NT2/D1 (cell line): ENCODE measurements around the gene NPHP1.

Source experiments
- DNase-seq: peaks from one replicate; pipeline ENCODE4 v3.0.0-alpha.2; 2011; ENCODE audit warnings: low read depth, low spot score
- H3K27me3 ChIP-seq: 2 replicates; pipeline ENCODE4 v1.6.0; 2011; ENCODE audit warnings: mild to moderate bottlenecking; ENCODE audit not compliant: insufficient read length, insufficient read depth
- H3K36me3 ChIP-seq: 2 replicates; pipeline ENCODE4 v1.6.1; 2011; ENCODE audit warnings: mild to moderate bottlenecking, low read length, mixed read lengths; ENCODE audit not compliant: insufficient read depth, insufficient read length
- H3K4me1 ChIP-seq: 2 replicates; pipeline ENCODE4 v1.5.1; 2011; ENCODE audit not compliant: insufficient read depth, insufficient read length
- H3K4me3 ChIP-seq: 2 replicates; pipeline ENCODE4 v1.5.1; 2011; ENCODE audit warnings: low read depth; ENCODE audit not compliant: insufficient read length
- H3K9ac ChIP-seq: 2 replicates; pipeline ENCODE4 v1.6.0; 2011; ENCODE audit warnings: low read depth; ENCODE audit not compliant: insufficient read length
- H3K9me3 ChIP-seq: 2 replicates; pipeline ENCODE4 v1.5.1; 2011; ENCODE audit warnings: mild to moderate bottlenecking, low read length; ENCODE audit not compliant: insufficient read depth
- SUZ12 ChIP-seq: IDR thresholded peaks from 2 replicates; pipeline ENCODE4 v1.6.1; 2011; ENCODE audit not compliant: insufficient read length, insufficient read depth; ENCODE audit errors: extremely low read depth
- YY1 ChIP-seq: IDR thresholded peaks from 2 replicates; pipeline ENCODE4 v1.6.1; 2011; ENCODE audit not compliant: insufficient read length, insufficient read depth
- ZNF274 ChIP-seq: IDR thresholded peaks from 2 replicates; pipeline ENCODE4 v1.6.1; 2011; ENCODE audit warnings: mild to moderate bottlenecking, low read depth, low read length

NPHP1 gene

GRCh38 chr2:110126086-110126773 is 78.6 kb downstream of the NPHP1 start:
- TF ChIP-seq YY1 (no peak), SUZ12 (no peak), ZNF274 (no peak)
- no peak for DNase-seq
- H3K36me3 ChIP-seq, result no peaks in the 10 kb centered on the region
- no peak overlapping the region for H3K4me3 ChIP-seq
- H3K4me1 ChIP-seq, result no peaks in the 10 kb centered on the region
- H3K27me3 ChIP-seq, result no peaks in the 10 kb centered on the region
- H3K9me3 ChIP-seq, result no peaks in the 10 kb centered on the region
- H3K9ac ChIP-seq, result no peak overlapping the region

GRCh38 chr2:110124939-110125691 is 79.7 kb downstream of the NPHP1 start:
- TF ChIP-seq ZNF274 (no peak), SUZ12 (no peak), YY1 (no peak)
- Histone ChIP-seq H3K9ac (no peak overlapping the region), H3K27me3 (no peaks in the 10 kb centered on the region), H3K9me3 (no peaks in the 10 kb centered on the region), H3K36me3 (no peaks in the 10 kb centered on the region), H3K4me1 (no peaks in the 10 kb centered on the region), H3K4me3 (no peak overlapping the region)
- DNase-seq, result no peak

DNA sequence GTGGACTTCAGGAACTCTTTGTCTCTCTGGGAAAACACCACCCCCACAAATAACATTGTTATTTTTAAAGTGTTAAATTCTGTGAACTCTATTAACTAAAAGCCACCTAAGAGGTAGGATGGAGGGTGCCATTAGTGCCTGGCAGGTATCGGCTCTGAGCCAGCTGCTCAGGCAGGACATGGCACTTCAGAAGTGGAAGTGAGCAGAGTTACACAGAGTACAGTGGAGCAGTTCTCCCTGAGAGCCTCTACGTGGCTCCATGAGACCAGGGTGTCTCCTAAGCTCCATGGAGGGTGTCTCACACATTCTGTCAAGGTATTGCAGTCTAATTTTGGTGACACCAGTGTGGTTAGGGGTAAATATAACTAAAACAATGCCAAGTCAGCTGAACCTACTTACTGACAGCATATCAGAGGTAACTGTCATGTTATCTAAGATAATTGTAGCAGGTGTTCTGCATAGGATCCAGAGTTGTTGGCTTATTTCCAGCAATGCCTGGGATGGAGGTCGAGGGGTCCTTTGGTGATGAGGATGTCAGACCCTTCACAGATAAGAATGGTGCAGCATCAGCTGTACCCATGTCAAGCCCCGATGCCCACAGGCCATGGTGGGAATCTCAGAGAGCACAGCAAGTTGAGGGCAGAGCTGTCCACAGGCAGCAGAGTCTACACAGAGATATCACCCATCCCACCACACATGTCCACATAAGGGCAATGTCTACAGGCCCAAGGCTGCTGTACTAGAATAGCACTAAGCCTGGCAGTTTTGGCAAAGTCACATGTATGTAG is 80.6 kb downstream of the NPHP1 start:
- no peaks in the 10 kb centered on the region for H3K36me3 ChIP-seq
- H3K4me3 ChIP-seq, result no peak overlapping the region
- no peak overlapping the region for H3K9ac ChIP-seq
- peaks cover 3% of the 10 kb centered on the region for H3K27me3 ChIP-seq
- no peaks in the 10 kb centered on the region for H3K9me3 ChIP-seq
- TF ChIP-seq ZNF274 (no peak), SUZ12 (no peak), YY1 (no peak)
- DNase-seq, result no peak
- H3K4me1 ChIP-seq, result no peaks in the 10 kb centered on the region

- H3K4me3 ChIP-seq, result no peak overlapping the region
- H3K27me3 ChIP-seq, result peaks cover 12% of the 10 kb centered on the region
- TF ChIP-seq ZNF274 (no peak), YY1 (no peak), SUZ12 (no peak)
- no peaks in the 10 kb centered on the region for H3K36me3 ChIP-seq
- H3K9ac ChIP-seq, result no peak overlapping the region
- DNase-seq, result no peak
- no peaks in the 10 kb centered on the region for H3K9me3 ChIP-seq
- H3K4me1 ChIP-seq, result peaks cover 2% of the 10 kb centered on the region
These were observed 83.2 kb downstream of the NPHP1 start for GRCh38 chr2:110121592-110121991.

DNA sequence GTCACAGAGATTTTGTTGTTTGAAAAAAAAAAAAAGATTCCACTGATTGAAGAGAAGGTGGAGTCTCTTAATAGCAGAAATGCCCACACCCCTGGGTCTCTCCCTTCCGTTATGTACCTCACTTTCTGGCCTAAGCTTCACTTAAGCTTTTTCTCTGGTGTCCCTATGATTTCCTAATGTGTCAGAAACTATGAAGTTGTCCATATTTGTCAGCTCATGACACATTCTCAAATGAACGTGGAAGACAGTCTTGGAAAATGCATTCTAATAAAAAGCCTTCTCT is 83.8 kb downstream of the NPHP1 start:
- Histone ChIP-seq H3K27me3 (peaks cover 18% of the 10 kb centered on the region), H3K9me3 (no peaks in the 10 kb centered on the region), H3K9ac (no peak overlapping the region), H3K4me3 (no peak overlapping the region), H3K4me1 (peaks cover 7% of the 10 kb centered on the region), H3K36me3 (no peaks in the 10 kb centered on the region)
- DNase-seq, result no peak
- no peak for TF ChIP-seq SUZ12
- TF ChIP-seq ZNF274, result no peak
- TF ChIP-seq YY1, result no peak

GRCh38 chr2:110120171-110121051 is 84.4 kb downstream of the NPHP1 start:
- no peak overlapping the region for H3K9ac ChIP-seq

More at GRCh38 chr2:110120171-110121051, 84.4 kb downstream of the NPHP1 start:
- Histone ChIP-seq H3K4me1 (peaks cover 8% of the 10 kb centered on the region), H3K9me3 (no peaks in the 10 kb centered on the region), H3K36me3 (no peaks in the 10 kb centered on the region), H3K4me3 (no peak overlapping the region), H3K27me3 (peaks cover 23% of the 10 kb centered on the region)
- DNase-seq, result no peak
- TF ChIP-seq ZNF274, result no peak
- no peak for TF ChIP-seq SUZ12
- TF ChIP-seq YY1, result no peak
